Measurements from ENCODE around the gene FOSB. TPM values are rescaled to one million over a fixed set of nuclear protein-coding genes. Genes with fewer than 3 reads are reported as not detected.

Gene FOSB
- total and polyA plus RNA-seq, 9 of the 15 experiments (the other 6 are each of a cell fraction or from before 2014, with no cell fraction given), result 0.11 to 2.7 (median 0.73) TPM

DNA sequence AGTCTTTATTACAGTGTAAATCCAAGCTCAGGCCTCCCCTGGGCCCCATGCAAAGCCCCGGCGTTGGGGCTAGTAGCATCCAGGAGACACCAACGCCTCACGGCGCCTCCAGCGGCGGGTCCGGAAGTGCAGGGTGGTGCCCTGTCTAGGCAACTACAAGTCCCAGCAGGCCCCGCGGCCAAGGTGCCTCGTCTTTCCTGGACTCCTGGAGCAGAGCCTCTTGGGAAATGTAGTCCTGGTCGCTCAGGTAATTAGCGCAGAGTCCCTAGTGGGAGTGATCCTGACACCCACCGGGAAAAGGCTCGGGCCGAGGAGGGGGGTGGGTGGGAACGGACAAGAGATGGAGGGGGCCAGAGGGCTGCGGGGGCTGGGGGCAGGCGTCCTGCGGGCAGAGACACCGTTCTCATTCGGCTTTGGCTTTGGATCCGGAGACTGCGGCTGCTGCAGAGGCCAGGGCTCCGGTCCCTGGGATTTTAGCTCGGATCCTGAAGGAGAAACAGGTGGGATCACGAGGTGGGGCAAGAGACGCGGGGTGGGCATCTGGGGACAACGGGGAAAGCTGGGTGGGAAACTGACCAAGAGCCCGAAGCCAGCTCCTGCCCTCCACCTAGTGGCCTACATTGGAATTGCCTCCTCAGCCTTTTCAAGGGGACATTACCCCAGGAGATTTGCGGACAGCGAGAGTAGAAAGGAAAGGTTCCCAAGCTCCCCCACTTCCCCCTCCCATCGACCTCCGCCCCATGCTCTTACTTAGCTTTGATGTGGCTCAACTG lies 17.7 kb downstream of the FOSB start (continued):
- TF ChIP-seq ZNF274 (IDR thresholded peaks at IDR 0.05; ENCODE audit: borderline replicate concordance, low read depth, low read length) (no peak), ZFP36 (IDR thresholded peaks at IDR 0.05; ENCODE audit: low read depth, low read length, partially characterized antibody) (no peak), SNIP1 (IDR thresholded peaks at IDR 0.05; ENCODE audit: low read depth) (no peak), ETV5 (CRISPR knock-in tag; IDR thresholded peaks at IDR 0.05; ENCODE audit: low read depth) (peak; percentile 57; the same call in 1 of the 2 replicates), MAZ (CRISPR knock-in tag; conservative IDR thresholded peaks at IDR 0.05 in 1 of 2, IDR thresholded peaks at IDR 0.05 in 1 of 2) (peak; percentile 20 to 42; a peak in 2 of 4 replicates), SMARCE1 (IDR thresholded peaks at IDR 0.05) (0 out of 2 replicates have a peak, but pooled peaks have one; percentile 35), CREB1 (IDR thresholded peaks at IDR 0.05) (no peak; the same call in 1 of the 2 replicates), CREB1 (CRISPR knock-in tag; IDR thresholded peaks at IDR 0.05) (peak; percentile 71; the same call in 1 of the 2 replicates), RCOR1 (IDR thresholded peaks at IDR 0.05; ENCODE audit: borderline replicate concordance in 1 of 2, low read depth in 2 of 2, low read length in 2 of 2) (peak in 1 of 2 experiments; percentile 61; a peak in 1 of 4 replicates), SMAD1 (IDR thresholded peaks at IDR 0.05; ENCODE audit: low read depth, low read length, partially characterized antibody) (peak; percentile 27), ZNF511 (CRISPR knock-in tag; IDR thresholded peaks at IDR 0.05) (0 out of 2 replicates have a peak, but pooled peaks have one; percentile 7), KLF13 (tag; IDR thresholded peaks at IDR 0.05; ENCODE audit: borderline replicate concordance, low read depth) (no peak), GTF2E2 (tag; IDR thresholded peaks at IDR 0.05) (no peak), EGR1 (conservative IDR thresholded peaks at IDR 0.05) (peak; percentile 39; the same call in 1 of the 2 replicates), ZNF354B (CRISPR knock-in tag; IDR thresholded peaks at IDR 0.05) (no peak), ZHX1 (conservative IDR thresholded peaks at IDR 0.05; ENCODE audit: low read length) (0 out of 2 replicates have a peak, but pooled peaks have one; percentile 76), ZNF395 (CRISPR knock-in tag; IDR thresholded peaks at IDR 0.05) (0 out of 2 replicates have a peak, but pooled peaks have one; percentile 84), ZNF3 (CRISPR knock-in tag; IDR thresholded peaks at IDR 0.05) (no peak), ZNF695 (CRISPR knock-in tag; IDR thresholded peaks at IDR 0.05) (no peak), U2AF2 (optimal IDR thresholded peaks at IDR 0.05; ENCODE audit: low read depth, low read length) (no peak), ZNF780A (CRISPR knock-in tag; IDR thresholded peaks at IDR 0.05) (no peak)
- TF ChIP-seq, protein P1, sequence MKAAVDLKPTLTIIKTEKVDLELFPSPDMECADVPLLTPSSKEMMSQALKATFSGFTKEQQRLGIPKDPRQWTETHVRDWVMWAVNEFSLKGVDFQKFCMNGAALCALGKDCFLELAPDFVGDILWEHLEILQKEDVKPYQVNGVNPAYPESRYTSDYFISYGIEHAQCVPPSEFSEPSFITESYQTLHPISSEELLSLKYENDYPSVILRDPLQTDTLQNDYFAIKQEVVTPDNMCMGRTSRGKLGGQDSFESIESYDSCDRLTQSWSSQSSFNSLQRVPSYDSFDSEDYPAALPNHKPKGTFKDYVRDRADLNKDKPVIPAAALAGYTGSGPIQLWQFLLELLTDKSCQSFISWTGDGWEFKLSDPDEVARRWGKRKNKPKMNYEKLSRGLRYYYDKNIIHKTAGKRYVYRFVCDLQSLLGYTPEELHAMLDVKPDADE (conservative IDR thresholded peaks at IDR 0.05; ENCODE audit: control insufficient read depth, low read depth, low read length), result peak; percentile 99
